Smooth muscle cell (in vitro differentiated cells): Measurements from ENCODE around the gene SLC25A39. TPM values are rescaled to one million over a fixed set of nuclear protein-coding genes. Genes with fewer than 3 reads are reported as not detected.

Experiments
- DNase-seq: peaks from one replicate; lab custom pipeline; 2025; ENCODE audit not compliant: unreplicated experiment; lab: John Stamatoyannopoulos, UW
- H2AFZ ChIP-seq: fragments of 200-600 bp; sonication (generic); 2 replicates; pipeline ENCODE4 v1.6.0; 2016; ENCODE audit warnings: antibody characterized with exemption, low read depth, mild to moderate bottlenecking
- H3F3A ChIP-seq: fragments of 200-600 bp; sonication (generic); 2 replicates; pipeline ENCODE4 v1.6.0; 2017; ENCODE audit warnings: antibody characterized with exemption, low read depth
- H3K27ac ChIP-seq: fragments of 200-600 bp; sonication (generic); 2 replicates; pipeline ENCODE4 v1.5.1; 2016; ENCODE audit warnings: low read depth, mild to moderate bottlenecking
- H3K27me3 ChIP-seq: fragments of 200-600 bp; sonication (generic); 2 replicates; pipeline ENCODE4 v1.6.1; 2016; ENCODE audit warnings: low read depth, mild to moderate bottlenecking
- H3K36me3 ChIP-seq: fragments of 200-600 bp; sonication (generic); 2 replicates; pipeline ENCODE4 v1.5.1; 2016; ENCODE audit warnings: low read depth
- H3K4me1 ChIP-seq: fragments of 200-600 bp; sonication (generic); 2 replicates; pipeline ENCODE4 v1.5.1; 2016; ENCODE audit warnings: low read depth
- H3K4me2 ChIP-seq: fragments of 200-600 bp; sonication (generic); 2 replicates; pipeline ENCODE4 v1.6.0; 2016; ENCODE audit warnings: mild to moderate bottlenecking
- H3K4me3 ChIP-seq: fragments of 200-600 bp; sonication (generic); 2 replicates; pipeline ENCODE4 v1.5.1; 2016; ENCODE audit warnings: mild to moderate bottlenecking
- H3K79me2 ChIP-seq: fragments of 200-600 bp; sonication (generic); 2 replicates; pipeline ENCODE4 v1.6.0; 2016; ENCODE audit warnings: low read depth, mild to moderate bottlenecking
- H3K9ac ChIP-seq: fragments of 200-600 bp; sonication (generic); 2 replicates; pipeline ENCODE4 v1.6.0; 2016; ENCODE audit warnings: low read depth
- H3K9me3 ChIP-seq: fragments of 200-600 bp; sonication (generic); replicated peaks from 2 replicates; pipeline ENCODE4 v1.5.1; 2016; ENCODE audit warnings: low read depth
- H4K20me1 ChIP-seq: fragments of 200-600 bp; sonication (generic); 2 replicates; pipeline ENCODE4 v1.6.0; 2016; ENCODE audit warnings: low read depth
- WGBS: methylation state at CpG from one replicate; pipeline ENCODE4 v1.1.7; 2016; ENCODE audit warnings: low lambda C conversion rate; 5-methylcytosine and 5-hydroxymethylcytosine counted together
- polyA plus RNA-seq: library from polyadenylated mRNA; unstranded; fragments of >200 nt; fragmentation: Nextera tagmentation; extraction: Ambion mirVana; gene quantifications from 2 replicates; pipeline ENCODE4 v1.2.1, GENCODE V29; 2016
- total RNA-seq: library from RNA; depleted of rRNA; stranded (reverse); fragments of >200 nt; gene quantifications from 2 replicates; pipeline ENCODE4 v1.2.3, GENCODE V29; 2014
- TF ChIP-seq, protein P1 (sequence below): fragments of 200-600 bp; sonication (generic); IDR thresholded peaks from 2 replicates; pipeline ENCODE4 v1.5.1; 2017; ENCODE audit warnings: borderline replicate concordance, mild to moderate bottlenecking, antibody characterized with exemption; ENCODE audit not compliant: insufficient read depth, poor library complexity, severe bottlenecking

SLC25A39 gene
- total and polyA plus RNA-seq, 2 experiments from 2014 or later: 106 to 147 TPM

DNA sequence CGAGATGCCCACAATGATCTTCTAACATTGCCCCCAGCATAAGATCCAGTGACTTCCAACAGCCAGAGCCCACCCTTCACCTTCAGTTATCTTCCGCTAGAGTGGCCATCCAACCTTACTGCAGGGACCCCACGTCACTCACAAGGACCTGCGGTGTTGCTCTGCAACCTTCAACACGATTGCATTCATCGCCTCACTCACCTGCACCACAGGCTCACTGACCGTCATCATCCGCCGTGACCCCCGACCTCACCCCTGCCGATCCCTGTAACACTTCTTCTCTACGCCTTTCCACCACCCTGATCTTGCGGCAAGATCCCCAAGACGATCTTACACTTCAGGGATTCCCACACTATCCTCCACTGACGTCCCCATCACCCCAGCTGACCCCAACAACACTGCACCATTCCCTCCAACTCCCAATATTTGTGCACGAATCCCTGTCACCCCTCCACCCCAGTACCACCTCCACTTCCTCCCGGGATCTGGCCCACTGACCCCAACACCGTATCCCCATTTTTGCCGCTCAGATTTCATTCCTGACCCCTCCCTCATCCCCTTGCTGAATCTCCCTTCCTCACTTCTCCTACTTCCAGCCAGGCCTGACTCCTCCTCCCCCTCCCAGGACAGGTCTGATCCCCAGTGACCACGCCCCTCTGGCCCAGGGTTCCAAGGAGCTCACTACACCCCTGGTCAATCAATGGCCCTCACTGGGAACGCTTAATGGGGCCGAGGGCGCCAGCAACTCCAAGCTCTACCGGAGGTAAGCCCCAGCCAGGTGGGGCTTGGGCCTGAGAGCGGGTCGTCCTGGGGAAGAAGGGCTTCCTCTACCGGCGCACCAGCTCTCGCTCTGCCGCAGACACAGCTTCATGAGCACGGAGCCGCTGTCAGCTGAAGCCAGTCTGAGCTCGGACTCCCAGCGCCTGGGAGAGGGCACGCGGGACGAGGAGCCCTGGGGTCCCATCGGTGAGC, 8.6 kb downstream of the SLC25A39 start:
- Histone ChIP-seq H3K4me2 (peak overlapping the region; percentile 83), H3K4me1 (peaks cover 11% of the 10 kb centered on the region), H3F3A (no peaks in the 10 kb centered on the region), H4K20me1 (no peaks in the 10 kb centered on the region), H2AFZ (no peak overlapping the region), H3K36me3 (no peaks in the 10 kb centered on the region), H3K79me2 (no peaks in the 10 kb centered on the region), H3K9ac (no peak overlapping the region), H3K4me3 (peak overlapping the region; percentile 36), H3K27me3 (peaks cover 49% of the 10 kb centered on the region), H3K9me3 (no peaks in the 10 kb centered on the region), H3K27ac (no peak overlapping the region)
- TF ChIP-seq, protein P1, sequence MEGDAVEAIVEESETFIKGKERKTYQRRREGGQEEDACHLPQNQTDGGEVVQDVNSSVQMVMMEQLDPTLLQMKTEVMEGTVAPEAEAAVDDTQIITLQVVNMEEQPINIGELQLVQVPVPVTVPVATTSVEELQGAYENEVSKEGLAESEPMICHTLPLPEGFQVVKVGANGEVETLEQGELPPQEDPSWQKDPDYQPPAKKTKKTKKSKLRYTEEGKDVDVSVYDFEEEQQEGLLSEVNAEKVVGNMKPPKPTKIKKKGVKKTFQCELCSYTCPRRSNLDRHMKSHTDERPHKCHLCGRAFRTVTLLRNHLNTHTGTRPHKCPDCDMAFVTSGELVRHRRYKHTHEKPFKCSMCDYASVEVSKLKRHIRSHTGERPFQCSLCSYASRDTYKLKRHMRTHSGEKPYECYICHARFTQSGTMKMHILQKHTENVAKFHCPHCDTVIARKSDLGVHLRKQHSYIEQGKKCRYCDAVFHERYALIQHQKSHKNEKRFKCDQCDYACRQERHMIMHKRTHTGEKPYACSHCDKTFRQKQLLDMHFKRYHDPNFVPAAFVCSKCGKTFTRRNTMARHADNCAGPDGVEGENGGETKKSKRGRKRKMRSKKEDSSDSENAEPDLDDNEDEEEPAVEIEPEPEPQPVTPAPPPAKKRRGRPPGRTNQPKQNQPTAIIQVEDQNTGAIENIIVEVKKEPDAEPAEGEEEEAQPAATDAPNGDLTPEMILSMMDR: no peak
- no peak for DNase-seq
- WGBS: 10% methylated on average over 38 of the region's 38 CpGs

DNA sequence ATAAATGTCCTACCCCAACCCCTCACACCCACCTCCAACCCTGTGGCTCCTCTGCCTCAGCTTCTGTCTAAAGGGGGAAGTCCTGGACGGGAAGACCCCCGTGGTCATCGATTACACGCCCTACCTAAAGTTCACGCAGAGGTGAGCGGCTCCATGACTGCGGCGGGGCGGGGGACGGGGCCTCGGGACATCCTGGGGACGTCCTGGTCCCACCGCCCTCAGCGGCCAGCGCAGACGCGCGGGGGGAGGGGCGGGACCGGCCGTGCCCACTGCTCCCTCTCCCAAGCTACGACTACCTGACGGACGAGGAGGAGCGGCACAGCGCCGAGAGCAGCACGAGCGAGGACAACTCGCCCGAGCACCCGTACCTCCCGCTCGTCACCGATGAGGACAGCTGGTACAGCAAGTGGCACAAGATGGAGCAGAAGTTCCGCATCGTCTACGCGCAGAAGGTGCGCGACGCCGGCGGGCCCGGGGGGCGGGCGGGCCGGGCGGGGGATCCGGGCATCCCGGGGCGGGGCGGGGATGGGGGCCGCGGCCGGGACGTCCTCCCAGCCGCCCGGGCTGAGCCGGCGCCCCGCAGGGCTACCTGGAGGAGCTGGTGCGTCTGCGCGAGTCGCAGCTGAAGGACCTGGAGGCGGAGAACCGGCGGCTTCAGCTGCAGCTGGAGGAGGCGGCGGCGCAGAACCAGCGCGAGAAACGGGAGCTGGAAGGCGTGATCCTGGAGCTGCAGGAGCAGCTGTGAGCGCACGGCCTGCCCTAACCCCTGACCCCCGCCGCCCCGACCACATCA, 9.6 kb downstream of the SLC25A39 start:
- TF ChIP-seq, protein P1: no peak
- Histone ChIP-seq H3K27ac (no peak overlapping the region), H2AFZ (no peak overlapping the region), H3K4me1 (peaks cover 11% of the 10 kb centered on the region), H3K79me2 (no peaks in the 10 kb centered on the region), H3K9ac (no peak overlapping the region), H3F3A (no peaks in the 10 kb centered on the region), H3K27me3 (peaks cover 49% of the 10 kb centered on the region), H3K9me3 (no peaks in the 10 kb centered on the region), H3K36me3 (no peaks in the 10 kb centered on the region), H4K20me1 (no peaks in the 10 kb centered on the region), H3K4me2 (peak overlapping the region; percentile 83), H3K4me3 (peak overlapping the region; percentile 36)
- DNase-seq: no peak
- 3% methylated on average over 37 of the region's 81 CpGs for WGBS

DNA sequence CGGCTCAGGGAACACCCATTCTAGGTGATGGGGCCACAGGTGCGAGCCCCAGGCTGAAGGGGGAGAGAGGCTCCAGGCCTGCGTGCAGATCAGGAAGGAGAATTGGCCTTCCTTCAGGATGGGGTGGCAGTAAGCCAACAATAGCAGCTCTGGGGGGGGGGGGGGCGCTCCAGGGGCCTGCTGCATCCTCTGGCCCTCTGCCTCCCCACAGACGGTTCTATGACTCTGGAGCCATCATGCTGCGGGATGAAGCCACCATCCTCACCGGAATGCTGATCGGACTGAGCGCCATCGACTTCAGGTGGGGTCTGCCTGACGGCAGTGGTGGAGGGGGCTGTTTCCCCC, 10.1 kb downstream of the SLC25A39 start:
- no peaks in the 10 kb centered on the region for H3K9me3 ChIP-seq
- H3K4me2 ChIP-seq: no peak overlapping the region
- no peaks in the 10 kb centered on the region for H3K79me2 ChIP-seq
- peaks cover 11% of the 10 kb centered on the region for H3K4me1 ChIP-seq
- no peak overlapping the region for H3K27ac ChIP-seq
- 57% methylated on average over 10 of the region's 11 CpGs for WGBS
- no peaks in the 10 kb centered on the region for H3F3A ChIP-seq
- no peaks in the 10 kb centered on the region for H3K36me3 ChIP-seq
- H3K4me3 ChIP-seq: no peak overlapping the region
- TF ChIP-seq, protein P1: no peak
- no peaks in the 10 kb centered on the region for H4K20me1 ChIP-seq
- DNase-seq: no peak
- no peak overlapping the region for H2AFZ ChIP-seq
- H3K27me3 ChIP-seq: peaks cover 49% of the 10 kb centered on the region
- H3K9ac ChIP-seq: no peak overlapping the region
